GM20431 (cell line): ENCODE data around the gene LINC00632.

ENCODE experiments used
- in situ Hi-C: fragments of 300-500 bp; cut with MseI, MboI; formaldehyde crosslinking; loops from one replicate; pipeline ENCODE4 v1.15.0; 2020; ENCODE audit warnings: low sequenced_read_pairs; ENCODE audit not compliant: unreplicated experiment

The LINC00632 gene

GRCh38 chrX:140764401-140764919, 54.9 kb downstream of the LINC00632 start:
- in situ Hi-C loops = no loop called here

DNA sequence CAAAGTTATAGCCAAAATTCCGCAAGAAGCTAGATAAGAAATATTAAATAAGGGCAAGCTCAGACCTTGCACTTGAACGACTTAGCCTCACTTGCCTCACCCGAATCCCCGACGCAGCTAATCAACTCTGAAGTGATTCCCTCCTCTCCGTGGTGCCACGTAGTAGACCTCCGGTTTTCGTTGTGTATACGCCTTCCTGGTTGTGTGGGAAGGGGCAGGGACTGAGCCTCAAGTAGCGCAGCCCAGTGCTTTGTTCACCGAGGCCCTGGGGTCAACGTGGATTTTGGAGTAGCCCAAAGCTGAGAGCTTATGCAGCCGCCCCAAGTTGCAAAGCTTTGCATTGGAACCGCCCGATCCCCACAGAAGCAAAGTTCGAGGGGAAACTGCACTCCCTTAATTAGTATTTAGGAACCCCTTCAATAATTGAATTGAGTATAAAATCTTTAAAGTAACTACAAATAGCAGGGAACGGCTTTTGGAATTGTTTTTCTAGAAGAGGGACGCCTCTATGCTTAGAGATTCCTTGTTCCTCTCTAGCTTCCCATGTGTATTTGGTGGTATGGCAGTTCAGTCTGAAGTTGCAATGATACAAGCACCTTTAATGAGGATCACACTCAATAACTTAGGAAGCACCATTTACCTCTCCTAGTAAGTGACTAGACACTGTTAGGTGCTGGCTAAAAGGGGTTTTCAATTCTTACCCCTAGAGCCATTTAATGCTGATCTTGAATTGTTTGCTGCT, 55.7 kb downstream of the LINC00632 start:
- in situ Hi-C loops = no loop called here

DNA sequence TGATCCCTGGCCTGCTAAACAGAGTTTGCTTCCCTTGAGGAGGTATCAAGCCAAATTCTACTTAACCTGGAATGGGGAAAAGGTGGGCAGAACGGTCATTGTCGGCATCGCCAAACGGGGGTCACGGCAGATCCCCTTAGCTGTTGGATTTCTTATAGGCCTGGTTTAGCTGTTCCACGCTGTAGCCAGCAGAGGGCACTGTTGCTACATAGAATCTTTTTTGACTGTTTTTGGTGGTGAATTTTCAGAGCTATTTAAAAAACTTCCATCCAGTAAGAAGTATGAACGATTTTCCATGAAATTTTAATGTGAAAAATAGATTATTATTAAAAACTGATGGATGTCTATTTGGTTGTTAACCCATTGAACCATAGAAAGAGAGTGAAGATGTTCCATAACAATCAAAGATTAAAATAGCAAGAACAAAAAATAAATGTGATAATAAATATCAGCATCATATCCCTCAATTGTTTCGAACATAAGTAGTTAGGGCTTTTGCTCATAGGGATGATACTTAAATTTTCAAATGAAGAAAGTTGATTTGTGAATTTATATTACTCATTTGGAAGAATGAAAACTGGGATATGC, 56.6 kb downstream of the LINC00632 start:
- in situ Hi-C loops = no loop called here

- in situ Hi-C loops = no loop called here
Observed at GRCh38 chrX:140767646-140768045, 58.1 kb downstream of the LINC00632 start.

- in situ Hi-C loops = no loop called here
Observed at GRCh38 chrX:140775211-140775610, 65.7 kb downstream of the LINC00632 start.

DNA sequence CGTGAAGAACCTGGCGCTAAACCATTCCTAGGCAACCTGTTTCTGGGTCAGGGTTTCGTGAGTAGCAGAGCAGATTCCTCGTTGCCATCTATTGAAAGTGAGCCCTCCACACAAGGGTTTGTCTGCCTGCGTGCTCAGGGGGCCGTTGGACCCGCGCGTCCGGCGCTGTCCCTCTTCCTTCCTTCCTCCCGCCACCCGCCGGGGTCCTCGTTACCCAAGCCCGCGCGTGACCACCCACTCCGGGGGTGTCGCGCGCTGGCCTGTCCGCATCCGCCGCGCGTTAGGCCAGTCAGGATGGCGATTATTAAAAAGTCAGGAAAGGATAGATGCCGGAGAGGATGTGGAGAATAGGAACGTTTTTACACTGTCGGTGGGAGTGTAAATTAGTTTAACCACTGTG, 66.8 kb downstream of the LINC00632 start:
- in situ Hi-C loops = no loop called here

- in situ Hi-C loops = no loop called here
Observed at GRCh38 chrX:140794642-140795041, 85.1 kb downstream of the LINC00632 start.

DNA sequence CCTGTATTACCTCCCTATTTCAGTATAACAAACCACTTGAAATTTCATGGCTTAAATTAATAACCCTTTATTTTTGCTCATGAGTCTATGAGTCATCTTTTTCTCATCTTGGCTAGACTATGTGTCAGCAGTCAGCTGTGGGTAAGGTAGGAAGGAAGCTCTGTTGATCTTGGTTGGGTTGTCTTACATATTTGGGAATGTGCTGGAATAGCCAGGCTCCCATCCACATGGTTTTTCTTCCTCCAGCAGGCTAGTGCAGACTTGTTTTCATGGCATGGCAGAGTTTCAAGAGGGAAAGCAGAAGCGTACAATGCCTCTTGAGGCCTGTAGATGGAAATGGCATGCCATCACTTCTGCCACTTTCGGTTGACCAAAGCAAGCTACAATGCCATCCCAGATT, 89.7 kb downstream of the LINC00632 start:
- in situ Hi-C loops = no loop called here

- in situ Hi-C loops = no loop called here
Observed at GRCh38 chrX:140804292-140804691, 94.7 kb downstream of the LINC00632 start.

DNA sequence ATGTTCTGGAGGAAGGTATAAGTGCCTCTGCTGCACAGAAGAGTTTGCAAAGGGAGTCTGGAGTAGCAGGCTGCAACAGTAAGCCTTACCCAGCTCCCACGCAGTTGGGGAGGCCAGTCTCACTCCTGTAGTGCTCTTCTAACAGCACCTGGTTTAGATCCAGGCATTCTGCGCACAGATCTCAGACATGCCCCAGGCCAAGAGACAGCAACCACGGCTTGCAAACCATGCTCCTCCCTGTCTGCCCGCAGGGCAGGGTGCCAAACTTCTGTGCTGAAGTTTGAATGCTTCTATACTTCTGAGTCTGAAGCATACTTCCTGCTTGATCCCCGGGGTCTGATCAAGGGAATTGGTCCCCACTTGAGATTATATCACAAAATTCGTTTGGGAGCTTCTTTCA, 106.3 kb downstream of the LINC00632 start:
- in situ Hi-C loops = no loop called here

- in situ Hi-C loops = no loop called here
Observed at GRCh38 chrX:140817943-140818342, 108.4 kb downstream of the LINC00632 start.

DNA sequence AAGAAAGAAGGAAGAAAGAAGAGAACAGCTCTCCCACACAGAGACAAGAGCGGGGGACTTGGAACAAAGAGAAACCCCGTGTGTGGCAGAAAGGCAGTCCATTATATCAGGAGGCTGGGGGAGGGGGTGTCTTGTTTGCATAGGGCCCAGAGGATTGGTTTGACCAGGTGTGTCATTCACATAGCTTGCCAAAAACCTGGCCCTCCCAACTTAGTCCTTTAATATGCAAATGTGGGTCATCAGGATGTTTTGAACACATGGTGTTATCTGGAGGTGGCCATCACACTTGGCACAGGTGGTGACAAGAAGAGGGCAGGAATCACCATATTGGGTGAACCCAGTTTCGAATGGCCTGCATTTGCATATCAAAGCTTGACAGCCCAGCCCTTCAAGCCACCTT, 111.7 kb downstream of the LINC00632 start:
- in situ Hi-C loops = no loop called here

- in situ Hi-C loops = no loop called here
Observed at GRCh38 chrX:140822184-140822583, 112.6 kb downstream of the LINC00632 start.

GRCh38 chrX:140822861-140823260, 113.3 kb downstream of the LINC00632 start:
- in situ Hi-C loops = no loop called here

- in situ Hi-C loops = no loop called here
Observed at GRCh38 chrX:140836874-140837273, 127.3 kb downstream of the LINC00632 start.
